Suprapubic skin (tissue), 4 donors: Measurements from ENCODE around the gene FARS2.

ENCODE experiments used
- CTCF ChIP-seq, 2 donors: fragments of 200-600 bp in 1 of 2; fragments of 450-650 bp in 1 of 2; sonication (generic) in 1 of 2; IDR thresholded peaks; one replicate each; pipeline ENCODE4 v1.5.1; 2016 to 2019; ENCODE audit warnings: antibody characterized with exemption in 2 of 2, mild to moderate bottlenecking in 1 of 2, moderate library complexity in 1 of 2
- EP300 ChIP-seq: sonication (generic); formaldehyde crosslinking; IDR thresholded peaks from one replicate; pipeline ENCODE4 v1.6.1; 2017; ENCODE audit warnings: antibody characterized with exemption
- POLR2A ChIP-seq, 2 donors: fragments of 450-650 bp; IDR thresholded peaks; one replicate each; pipeline ENCODE4 v1.6.1; 2017; ENCODE audit warnings: antibody characterized with exemption in 2 of 2, mild to moderate bottlenecking in 2 of 2, moderate library complexity in 2 of 2
- POLR2AphosphoS5 ChIP-seq, 3 donors: sonication (generic); formaldehyde crosslinking; IDR thresholded peaks; one replicate each; pipeline ENCODE4 v1.6.1; 2017; ENCODE audit warnings: antibody characterized with exemption in 3 of 3

GRCh38 chr6:5318617-5319272 lies 57.4 kb downstream of the FARS2 start:
- TF ChIP-seq EP300 (no peak), POLR2A (IDR thresholded peaks at IDR 0.05) (no peak), POLR2AphosphoS5 (IDR thresholded peaks at IDR 0.05) (no peak), CTCF (IDR thresholded peaks at IDR 0.05) (no peak)
